LHCN-M2 (cell line): ENCODE measurements around the gene HMGCL. TPM values are rescaled to one million over a fixed set of nuclear protein-coding genes. Genes with fewer than 3 reads are reported as not detected.
"Not testable (repeated sequence)": the region's sequence is repeated elsewhere in the genome, so short reads cannot be mapped to it uniquely, and the experiment has no call there.

Experiments
- DNase-seq: peaks from one replicate; pipeline ENCODE4 v3.0.0-alpha.2; 2012; ENCODE audit warnings: low read depth
- total RNA-seq: library from RNA; depleted of rRNA; stranded (reverse); fragments of >200 nt; gene quantifications from 2 replicates; pipeline ENCODE4 v1.2.3, GENCODE V29; 2014

The HMGCL gene
- total RNA-seq, 1 experiment from 2014 or later: 40.2 TPM

GRCh38 chr1:23799255-23799569 lies 26.0 kb downstream of the HMGCL start:
- DNase-seq: no peak

- no peak for DNase-seq
Measured at GRCh38 chr1:23798662-23799142, 26.5 kb downstream of the HMGCL start.

DNA sequence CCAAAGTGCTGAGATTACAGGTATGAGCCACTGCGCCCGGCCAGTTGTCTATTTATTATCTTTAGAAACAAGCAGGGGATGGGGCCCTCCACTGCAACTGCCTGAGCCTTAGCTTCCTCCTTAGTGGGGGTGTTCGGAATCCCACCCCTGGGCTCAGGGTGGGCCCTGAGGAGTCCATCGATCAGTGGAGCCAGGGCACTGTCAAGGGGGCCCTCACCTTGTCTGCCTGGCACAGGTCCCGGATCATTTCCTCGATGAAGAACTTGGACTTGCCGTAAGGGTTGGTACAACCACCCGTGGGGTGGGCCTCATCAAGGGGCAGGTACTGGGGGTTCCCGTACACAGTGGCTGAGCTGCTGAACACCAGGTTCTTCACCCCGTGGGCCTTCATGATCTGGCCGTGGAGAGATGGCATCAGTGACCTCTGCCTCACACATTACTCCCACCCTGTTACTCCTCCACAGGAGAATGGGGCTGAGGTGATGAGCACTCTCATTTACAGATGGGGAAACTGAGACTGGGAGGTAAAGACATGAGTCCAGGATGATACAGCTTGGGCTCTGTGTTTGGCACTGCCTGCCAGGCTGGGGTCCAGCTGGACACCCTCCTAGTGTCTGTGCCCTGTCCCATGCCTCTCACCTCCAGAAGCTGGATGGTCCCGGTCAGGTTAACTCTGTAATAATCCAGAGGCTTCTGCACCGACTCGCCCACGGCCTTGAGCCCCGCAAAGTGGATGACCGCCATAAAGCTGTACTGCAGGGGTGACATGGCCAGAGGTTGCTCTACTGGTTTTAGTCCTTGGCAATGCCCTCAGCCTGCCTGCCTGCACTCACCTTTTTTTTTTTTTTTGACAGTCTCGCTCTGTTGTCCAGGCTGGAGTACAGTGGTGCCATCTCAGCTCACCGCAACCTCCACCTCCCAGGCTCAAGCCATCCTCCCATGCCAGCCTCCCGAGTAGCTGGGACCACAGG lies 27.5 kb downstream of the HMGCL start:
- no peak for DNase-seq

- no peak for DNase-seq
Measured at GRCh38 chr1:23796466-23797271, 28.6 kb downstream of the HMGCL start.

DNA sequence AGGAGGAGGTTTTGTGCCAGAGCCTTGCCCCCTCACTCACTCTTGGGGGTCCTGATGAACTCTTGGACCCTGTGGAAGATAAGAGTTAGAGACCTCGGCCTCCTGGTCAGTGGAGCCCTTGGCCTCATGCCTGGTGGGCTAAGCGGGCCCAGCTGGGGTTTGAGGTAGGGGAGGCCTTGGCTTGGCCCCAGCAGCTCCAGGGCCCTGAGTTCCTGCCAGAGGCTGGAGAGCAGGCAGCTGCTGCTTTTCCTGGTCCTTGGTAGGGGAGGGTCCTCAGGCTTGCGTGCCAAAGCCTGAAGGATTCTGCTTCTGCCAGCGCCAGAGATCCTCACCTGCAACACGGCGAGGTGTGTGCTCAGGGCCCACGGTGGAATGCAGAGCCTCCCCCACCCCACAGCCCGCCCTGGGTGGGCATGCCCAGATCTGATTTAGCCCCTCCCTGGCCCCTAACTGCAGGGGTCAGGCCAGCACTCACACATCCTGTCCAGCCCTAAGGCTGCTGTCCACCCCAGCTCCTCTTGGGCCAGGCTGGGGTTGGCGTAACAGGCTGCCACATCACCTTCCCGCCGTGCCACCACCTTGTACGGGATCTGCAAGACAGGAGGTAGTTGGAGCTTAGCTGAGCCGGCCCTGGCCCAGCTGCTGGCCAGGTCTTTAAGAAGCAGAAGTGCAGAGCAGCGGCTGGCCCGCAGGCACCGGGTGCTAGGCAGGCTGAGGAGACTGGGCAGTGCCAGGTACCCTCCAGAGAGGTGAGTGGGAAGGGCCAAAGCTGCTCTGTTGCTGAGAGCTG lies 29.4 kb downstream of the HMGCL start:
- DNase-seq: no peak

- not testable (repeated sequence) for DNase-seq
Measured at GRCh38 chr1:23794732-23795182, 30.5 kb downstream of the HMGCL start.

GRCh38 chr1:23793861-23794731 lies 31.1 kb downstream of the HMGCL start:
- no peak for DNase-seq

DNA sequence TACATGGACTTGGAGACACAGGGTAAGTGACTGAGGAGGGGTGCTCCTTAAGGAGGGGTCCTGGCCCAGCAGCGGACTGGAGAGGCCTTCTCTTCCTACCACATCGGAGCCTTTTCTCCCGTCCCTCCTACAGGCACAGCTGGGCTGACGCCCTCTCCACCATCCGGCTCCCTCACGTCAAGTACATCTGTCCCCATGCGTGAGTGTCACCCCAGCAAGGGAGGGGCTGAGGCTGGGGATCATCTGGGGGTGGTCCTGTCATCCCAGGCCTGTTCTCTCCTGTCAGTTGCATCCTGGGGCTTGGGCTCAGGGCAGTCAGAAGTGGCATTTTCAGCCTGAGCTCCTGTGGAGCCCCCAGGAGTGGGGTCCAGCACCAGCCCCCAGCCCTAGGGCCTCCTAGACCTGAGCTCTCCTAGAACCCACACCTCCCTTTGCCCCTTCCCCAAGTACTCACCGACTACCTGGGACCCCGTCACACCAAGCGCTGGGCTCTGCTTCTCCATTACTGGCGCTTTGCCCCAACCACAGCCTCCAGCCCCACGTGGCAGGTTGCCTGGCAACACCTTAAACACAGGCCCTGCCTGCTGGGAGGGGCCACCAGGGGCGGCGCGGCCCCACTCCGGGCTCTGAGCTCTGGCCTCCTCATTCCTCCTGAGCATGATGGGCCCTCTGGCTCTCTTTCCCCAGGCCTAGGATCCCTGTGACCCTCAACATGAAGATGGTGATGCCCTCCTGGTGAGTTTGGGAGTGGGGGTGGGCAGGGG lies 32.0 kb downstream of the HMGCL start:
- DNase-seq: no peak

DNA sequence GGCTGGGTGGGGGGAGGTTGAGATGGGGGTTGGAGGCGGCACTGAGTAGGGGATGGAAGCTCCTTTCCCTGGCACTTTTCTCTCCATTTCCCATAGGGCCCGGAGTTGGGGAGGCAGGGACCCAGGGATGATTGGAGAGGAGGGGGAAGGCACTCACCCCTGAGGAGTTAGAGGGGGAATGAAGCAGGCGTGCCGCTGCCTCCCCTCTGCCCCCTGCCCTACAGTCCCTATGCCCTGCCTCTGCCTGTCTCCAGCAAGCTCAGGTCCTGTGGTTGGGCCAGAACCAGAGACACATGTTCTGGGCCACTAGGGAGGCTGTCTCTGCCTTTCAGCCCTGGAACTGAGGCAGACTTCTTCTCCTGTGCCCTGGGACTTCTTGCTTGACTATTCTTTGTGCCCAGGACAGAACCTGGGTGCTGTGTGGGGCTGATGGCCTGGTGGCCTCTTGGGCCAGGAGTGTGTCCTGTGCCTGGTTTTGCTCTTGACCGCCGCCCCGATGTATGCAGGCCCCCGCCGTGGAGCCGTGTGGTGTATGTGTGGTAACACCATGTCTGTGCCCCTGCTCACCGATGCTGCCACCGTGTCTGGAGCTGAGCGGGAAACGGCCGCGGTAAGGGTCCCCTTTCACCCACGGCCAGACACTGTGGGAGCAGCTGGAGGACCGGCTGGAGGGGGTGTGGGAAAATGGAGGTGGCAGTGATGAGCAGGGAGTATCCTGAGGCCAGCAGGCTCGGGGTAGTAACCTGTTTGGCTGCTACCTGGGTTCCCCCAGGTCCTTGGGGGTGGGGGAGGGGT lies 32.9 kb downstream of the HMGCL start:
- no peak for DNase-seq

- no peak for DNase-seq
Measured at GRCh38 chr1:23791516-23792047, 33.6 kb downstream of the HMGCL start.

DNA sequence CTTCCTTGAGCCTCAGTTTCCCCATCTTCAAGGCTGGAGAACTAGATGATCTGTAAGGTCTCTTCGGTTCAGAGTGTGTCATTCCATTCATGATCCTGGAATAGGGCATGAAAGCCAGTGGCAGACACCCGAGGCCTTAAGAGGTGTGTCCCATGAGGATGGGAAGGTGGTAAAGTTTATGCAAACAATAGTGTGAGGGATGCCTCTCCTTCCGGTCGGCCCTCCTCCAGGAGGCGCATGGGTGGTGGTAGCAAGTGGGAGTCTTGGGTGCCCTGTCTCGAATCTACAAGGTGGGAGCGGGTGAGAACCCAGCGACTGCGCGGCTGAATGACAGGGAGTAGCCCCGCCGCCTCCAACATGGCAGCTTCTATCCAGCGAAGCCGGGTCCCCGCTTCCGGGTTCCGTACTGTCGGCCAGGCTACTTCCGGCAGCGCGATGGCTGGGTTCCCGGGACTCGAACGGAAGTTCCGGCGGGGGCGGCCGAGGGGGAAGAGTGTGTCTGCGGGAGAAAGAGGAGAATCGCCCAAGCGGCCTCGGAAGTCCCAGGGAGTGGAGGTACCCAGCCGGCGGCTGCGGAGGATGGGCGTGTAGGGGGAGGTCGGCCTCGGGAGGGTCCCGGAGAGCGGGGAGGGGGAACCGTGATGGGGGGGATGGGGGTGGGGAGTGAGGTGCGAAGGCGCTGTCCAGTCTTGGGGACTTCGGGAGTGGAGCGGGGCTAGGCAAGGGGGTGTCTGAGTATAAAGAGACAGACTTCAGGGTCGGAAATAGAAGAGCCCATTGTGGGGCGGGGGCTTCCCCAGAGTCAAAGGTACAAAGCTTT lies 34.3 kb downstream of the HMGCL start, which contains the start of gene LYPLA2:
Gene LYPLA2, plus strand, starts transcription at position 450 of the 820 bp plus-strand sequence. CDS start 1,538 bp downstream, outside the sequence.
- DNase-seq: peak; percentile 86

DNA sequence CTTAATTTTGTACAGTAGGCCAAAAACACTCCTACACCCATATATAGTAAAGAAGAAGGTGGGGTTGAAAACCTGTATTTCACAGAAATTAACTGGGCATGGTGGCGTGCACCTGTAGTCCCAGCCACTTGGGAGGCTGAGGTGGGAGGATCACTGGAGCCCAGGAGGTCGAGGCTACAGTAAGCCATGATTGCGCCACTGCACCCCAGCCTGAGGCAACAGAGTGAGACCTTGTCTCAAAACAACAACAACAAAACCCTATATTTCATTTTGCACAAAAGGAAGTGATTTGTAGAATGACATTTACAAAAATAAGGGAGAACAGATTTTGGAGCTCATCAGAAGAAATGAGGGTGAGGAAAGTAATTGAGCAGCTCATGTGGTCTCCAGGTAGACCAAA lies 36.5 kb downstream of the HMGCL start:
- no peak for DNase-seq

DNA sequence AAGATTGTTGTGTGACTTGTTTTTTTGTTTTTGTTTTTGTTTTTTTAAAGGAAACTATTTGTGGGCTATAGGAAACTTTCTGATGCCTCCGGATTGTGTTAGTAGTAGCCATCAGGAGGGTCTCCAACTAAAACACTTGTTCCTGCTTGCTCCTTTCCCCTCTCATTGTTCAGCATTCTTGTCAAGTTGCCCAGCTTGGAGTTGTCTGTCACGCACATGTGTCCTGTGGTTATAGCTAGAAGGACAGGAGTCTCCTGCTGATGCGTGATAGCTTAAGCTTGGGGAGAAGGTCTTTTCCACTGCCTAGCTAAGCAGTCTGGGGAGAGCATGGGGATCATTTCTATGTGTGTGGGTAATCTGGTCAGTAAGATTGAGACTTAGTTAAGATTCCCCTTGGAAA lies 37.5 kb downstream of the HMGCL start:
- no peak for DNase-seq

DNA sequence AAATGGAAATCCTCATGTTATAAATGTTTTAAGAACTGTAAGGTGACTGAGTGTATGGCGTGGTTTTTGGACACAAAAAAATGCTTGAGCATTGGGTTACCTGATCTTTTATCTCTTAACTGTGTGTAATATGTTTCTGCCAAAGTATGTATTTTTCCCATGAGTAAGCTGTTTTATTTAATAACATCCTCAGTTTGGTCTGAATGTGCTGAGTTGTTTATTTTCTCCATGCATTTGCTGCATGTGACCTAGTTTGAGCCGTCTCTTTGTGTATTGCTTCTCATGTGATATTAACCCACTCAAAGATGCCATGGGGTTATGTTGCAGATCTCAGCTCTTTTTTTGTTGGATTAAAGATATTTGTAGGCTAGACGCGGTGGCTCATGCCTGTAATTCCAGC lies 40.4 kb downstream of the HMGCL start:
- no peak for DNase-seq

DNA sequence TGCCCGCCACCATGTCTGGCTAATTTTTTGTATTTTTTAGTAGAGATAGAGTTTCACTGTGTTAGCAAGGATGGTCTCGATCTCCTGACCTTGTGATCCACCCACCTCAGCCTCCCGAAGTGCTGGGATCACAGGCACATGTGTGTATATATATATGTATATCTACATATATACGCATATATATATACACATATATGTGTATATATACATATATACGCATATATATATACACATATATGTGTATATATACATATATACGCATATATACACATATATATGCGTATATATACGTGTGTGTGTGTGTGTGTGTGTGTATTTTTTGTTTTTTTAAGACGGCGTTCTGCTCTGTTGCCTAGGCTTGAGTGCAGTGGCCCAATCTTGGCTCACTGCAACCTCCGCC lies 42.1 kb downstream of the HMGCL start:
- not testable (repeated sequence) for DNase-seq

GRCh38 chr1:23779826-23780371 lies 45.3 kb downstream of the HMGCL start:
- peak; percentile 66 for DNase-seq
